Mesothelial cell of epicardium (in vitro differentiated cells): ENCODE measurements around the gene CEP112. TPM values are rescaled to one million over a fixed set of nuclear protein-coding genes. Genes with fewer than 3 reads are reported as not detected.

Experiments used
- DNase-seq, 2 experiments: peaks; one replicate each; pipeline ENCODE4 v3.0.0; 2021; ENCODE audit warnings: low spot score in 2 of 2; ENCODE audit not compliant: unreplicated experiment in 2 of 2
- H3K27ac Mint-ChIP-seq: 2 replicates; pipeline ENCODE4 v1.8.0; 2021; ENCODE audit warnings: mixed read lengths
- H3K27me3 Mint-ChIP-seq: 2 replicates; pipeline ENCODE4 v1.8.0; 2021; ENCODE audit warnings: low read depth, mixed read lengths
- H3K36me3 Mint-ChIP-seq: 2 replicates; pipeline ENCODE4 v1.8.0; 2021; ENCODE audit warnings: mixed read lengths
- H3K4me1 Mint-ChIP-seq: 2 replicates; pipeline ENCODE4 v1.8.0; 2021; ENCODE audit warnings: mixed read lengths
- H3K4me3 Mint-ChIP-seq: 2 replicates; pipeline ENCODE4 v1.8.0; 2021; ENCODE audit warnings: mild to moderate bottlenecking, moderate library complexity, mixed read lengths
- H3K9me3 Mint-ChIP-seq: 2 replicates; pipeline ENCODE4 v1.8.0; 2021; ENCODE audit warnings: mixed read lengths
- CTCF ChIP-seq: fragments of 200-600 bp; sonication (generic); IDR thresholded peaks from one replicate; pipeline ENCODE4 v1.5.0; 2021; ENCODE audit warnings: antibody characterized with exemption; ENCODE audit not compliant: unreplicated experiment
- total RNA-seq: library from RNA; stranded (reverse); gene quantifications from 3 replicates; pipeline ENCODE4 v1.2.1, GENCODE V29; 2021

The CEP112 gene
- total RNA-seq, 1 donor from 2014 or later = 24.0 TPM

GRCh38 chr17:65762973-65763372 lies 429.0 kb downstream of the CEP112 start:
- H3K27me3 Mint-ChIP-seq = no peaks in the 10 kb centered on the region
- no peak overlapping the region for H3K4me3 Mint-ChIP-seq
- no peak overlapping the region for H3K27ac Mint-ChIP-seq
- peaks cover 37% of the 10 kb centered on the region for H3K9me3 Mint-ChIP-seq
- no peak for TF ChIP-seq CTCF
- H3K36me3 Mint-ChIP-seq = peaks cover 3% of the 10 kb centered on the region
- H3K4me1 Mint-ChIP-seq = no peaks in the 10 kb centered on the region
- no peak for DNase-seq

GRCh38 chr17:65759532-65759931 lies 432.4 kb downstream of the CEP112 start:
- H3K4me3 Mint-ChIP-seq = no peak overlapping the region
- peaks cover 19% of the 10 kb centered on the region for H3K9me3 Mint-ChIP-seq
- no peaks in the 10 kb centered on the region for H3K27me3 Mint-ChIP-seq
- H3K4me1 Mint-ChIP-seq = peaks cover 8% of the 10 kb centered on the region
- no peak for DNase-seq
- no peak for TF ChIP-seq CTCF
- no peak overlapping the region for H3K27ac Mint-ChIP-seq
- no peaks in the 10 kb centered on the region for H3K36me3 Mint-ChIP-seq

GRCh38 chr17:65756760-65757159 lies 435.2 kb downstream of the CEP112 start:
- no peak overlapping the region for H3K4me3 Mint-ChIP-seq
- DNase-seq = no peak
- TF ChIP-seq CTCF = no peak
- peaks cover 6% of the 10 kb centered on the region for H3K9me3 Mint-ChIP-seq
- H3K36me3 Mint-ChIP-seq = no peaks in the 10 kb centered on the region
- no peak overlapping the region for H3K27ac Mint-ChIP-seq
- H3K27me3 Mint-ChIP-seq = no peaks in the 10 kb centered on the region
- peaks cover 30% of the 10 kb centered on the region for H3K4me1 Mint-ChIP-seq

GRCh38 chr17:65755799-65756198 lies 436.1 kb downstream of the CEP112 start:
- no peak overlapping the region for H3K27ac Mint-ChIP-seq
- no peaks in the 10 kb centered on the region for H3K36me3 Mint-ChIP-seq
- no peak overlapping the region for H3K4me3 Mint-ChIP-seq
- no peak for TF ChIP-seq CTCF
- H3K4me1 Mint-ChIP-seq = peaks cover 37% of the 10 kb centered on the region
- DNase-seq = no peak
- peaks cover 6% of the 10 kb centered on the region for H3K9me3 Mint-ChIP-seq
- H3K27me3 Mint-ChIP-seq = no peaks in the 10 kb centered on the region

- no peaks in the 10 kb centered on the region for H3K36me3 Mint-ChIP-seq
- peaks cover 6% of the 10 kb centered on the region for H3K9me3 Mint-ChIP-seq
- peaks cover 48% of the 10 kb centered on the region for H3K4me1 Mint-ChIP-seq
- H3K27ac Mint-ChIP-seq = no peak overlapping the region
- no peak for DNase-seq
- no peaks in the 10 kb centered on the region for H3K27me3 Mint-ChIP-seq
- no peak for TF ChIP-seq CTCF
- H3K4me3 Mint-ChIP-seq = no peak overlapping the region
Measured at GRCh38 chr17:65754630-65755029, 437.3 kb downstream of the CEP112 start.

GRCh38 chr17:65754081-65754480 lies 437.9 kb downstream of the CEP112 start:
- no peak overlapping the region for H3K27ac Mint-ChIP-seq
- H3K36me3 Mint-ChIP-seq = no peaks in the 10 kb centered on the region
- peaks cover 49% of the 10 kb centered on the region for H3K4me1 Mint-ChIP-seq
- no peak for TF ChIP-seq CTCF
- no peak overlapping the region for H3K4me3 Mint-ChIP-seq
- DNase-seq = no peak
- H3K27me3 Mint-ChIP-seq = no peaks in the 10 kb centered on the region
- peaks cover 6% of the 10 kb centered on the region for H3K9me3 Mint-ChIP-seq
